GM19452 (cell line): ENCODE data around the gene KHDC1.
A peak's percentile ranks its signal among the peaks of the same experiment; 100 is the strongest.
"Not testable (repeated sequence)": the region's sequence is repeated elsewhere in the genome, so short reads cannot be mapped to it uniquely, and the experiment has no call there.

Experiments used
- ATAC-seq: cut with Tn5 transposase; IDR thresholded peaks from one replicate; pipeline ENCODE4 v1.9.1; 2021; ENCODE audit not compliant: unreplicated experiment

Gene KHDC1

DNA sequence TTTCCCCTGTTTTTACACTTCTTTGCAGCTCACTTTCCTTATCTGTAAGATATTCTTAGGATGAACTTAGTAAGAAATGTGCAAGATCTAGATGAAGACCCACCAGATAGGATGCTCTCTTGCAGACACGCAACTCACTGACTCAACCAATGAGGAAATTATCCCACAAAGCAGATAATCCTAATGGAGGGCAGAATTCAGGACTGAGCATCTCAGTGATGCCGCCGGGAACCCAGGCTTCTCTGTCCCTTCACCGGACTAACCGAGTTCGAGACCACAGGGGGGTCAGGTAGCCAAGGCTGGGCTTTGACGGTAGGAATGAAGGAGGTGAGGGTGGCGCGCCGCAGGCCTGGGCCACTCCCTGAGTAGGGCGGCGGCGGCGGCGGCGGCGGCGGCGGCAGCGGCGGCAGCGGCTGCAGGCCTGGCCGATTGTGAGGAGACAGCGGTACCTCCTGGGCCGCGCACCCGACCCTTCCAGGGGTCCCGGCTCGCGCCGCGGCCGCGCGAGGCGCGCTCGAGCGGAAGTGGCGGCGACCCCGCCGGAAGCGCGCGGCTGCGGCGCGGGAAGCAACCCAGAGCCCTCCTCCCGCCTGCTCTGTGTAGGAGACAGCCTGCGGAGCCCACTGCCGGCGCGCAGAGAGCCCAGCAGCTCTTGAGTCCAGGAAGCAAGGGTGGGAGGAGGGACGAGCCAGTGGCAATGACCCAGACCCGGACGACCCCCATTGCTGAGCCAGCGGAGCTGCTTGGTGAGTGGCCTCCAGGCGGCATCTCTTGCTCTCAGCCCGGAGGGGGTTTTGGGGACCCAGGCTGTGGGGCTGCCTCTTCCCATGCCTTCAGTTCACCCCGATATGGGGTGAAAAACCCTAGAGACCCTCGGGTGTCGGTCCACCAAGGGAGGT is at the start of gene KHDC1:
TSS of gene KHDC1 (minus strand) at position 526 of the 899 bp plus-strand sequence. CDS start 20,679 bp downstream, outside the sequence.
- ATAC-seq, result peak; percentile 95

DNA sequence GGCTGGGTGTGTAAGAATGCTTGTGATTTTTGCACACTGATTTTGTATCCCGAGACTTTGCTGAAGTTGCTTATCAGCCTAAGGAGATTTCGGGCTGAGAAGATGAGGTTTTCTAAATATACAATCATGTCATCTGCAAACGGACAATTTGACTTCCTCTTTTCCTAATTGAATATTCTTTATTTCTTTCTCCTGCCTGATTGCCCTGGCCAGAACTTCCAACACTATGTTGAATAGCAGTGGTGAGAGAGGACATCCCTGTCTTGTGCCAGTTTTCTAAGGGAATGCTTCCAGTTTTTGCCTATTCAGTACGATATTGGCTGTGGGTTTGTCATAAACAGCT is 47.5 kb upstream of the KHDC1 start:
- ATAC-seq, result not testable (repeated sequence)

- ATAC-seq, result peak; percentile 97
Observed at GRCh38 chr6:73309785-73310502, 46.9 kb upstream of the KHDC1 start.

GRCh38 chr6:73309535-73309784 is 46.5 kb upstream of the KHDC1 start:
- peak; percentile 43 for ATAC-seq

DNA sequence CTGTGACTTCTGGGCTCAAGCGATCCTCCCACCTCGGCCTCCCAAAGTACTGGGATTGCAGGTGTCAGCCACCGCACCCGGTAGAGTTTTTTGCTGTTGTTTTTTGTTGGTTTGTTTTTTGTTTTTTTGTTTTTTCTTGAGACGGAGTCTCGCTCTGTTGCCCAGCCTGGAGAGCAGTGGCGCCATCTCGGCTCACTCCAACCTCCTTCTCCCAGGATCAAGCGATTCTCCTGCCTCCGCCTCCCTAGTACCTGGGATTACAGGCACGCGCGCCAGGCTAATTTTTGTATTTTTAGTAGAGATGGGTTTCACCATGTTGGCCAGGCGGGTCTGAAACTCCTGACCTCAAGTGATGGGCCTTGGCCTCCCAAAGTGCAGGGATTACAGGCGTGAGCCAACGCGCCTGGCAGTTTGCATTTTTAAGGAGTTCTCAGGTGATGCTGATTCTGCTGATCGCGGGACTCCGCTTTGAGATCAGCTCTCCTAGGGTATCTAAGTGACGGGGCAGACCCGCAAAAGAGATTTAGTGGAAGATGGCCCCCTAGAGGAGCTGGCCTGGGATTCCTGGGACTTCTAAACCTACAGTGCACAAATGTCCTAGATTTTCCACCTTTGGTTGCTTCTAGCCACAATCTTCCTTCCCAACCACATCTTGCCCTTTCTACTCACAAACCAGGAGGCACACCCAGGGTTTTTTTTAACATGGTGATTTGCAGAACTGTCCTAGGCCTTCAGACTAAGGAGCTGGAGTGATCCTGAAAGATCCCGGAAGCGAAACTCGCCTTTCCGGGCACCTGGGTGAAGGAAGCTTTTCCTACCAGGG is 45.9 kb upstream of the KHDC1 start:
- peak; percentile 4 for ATAC-seq

DNA sequence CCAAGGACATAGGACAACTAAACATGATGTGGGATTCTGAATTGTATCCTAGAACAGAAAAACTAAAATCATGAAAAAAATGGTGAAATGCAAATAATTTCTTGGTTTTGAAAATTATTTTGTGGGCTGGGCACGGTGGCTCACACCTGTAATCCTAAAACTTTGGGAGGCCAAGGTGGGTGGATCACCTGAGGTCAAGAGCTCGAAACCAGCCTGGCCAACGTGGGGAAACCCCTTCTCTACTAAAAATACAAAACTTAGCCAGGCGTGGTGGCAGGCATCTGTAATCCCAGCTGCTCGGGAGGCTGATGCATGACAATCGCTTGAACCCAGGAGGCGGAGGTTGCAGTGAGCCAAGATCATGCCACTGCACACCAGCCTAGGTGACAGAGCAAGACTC is 40.8 kb upstream of the KHDC1 start:
- not testable (repeated sequence) for ATAC-seq

- no peak for ATAC-seq
Observed at GRCh38 chr6:73302339-73302738, 39.3 kb upstream of the KHDC1 start.

DNA sequence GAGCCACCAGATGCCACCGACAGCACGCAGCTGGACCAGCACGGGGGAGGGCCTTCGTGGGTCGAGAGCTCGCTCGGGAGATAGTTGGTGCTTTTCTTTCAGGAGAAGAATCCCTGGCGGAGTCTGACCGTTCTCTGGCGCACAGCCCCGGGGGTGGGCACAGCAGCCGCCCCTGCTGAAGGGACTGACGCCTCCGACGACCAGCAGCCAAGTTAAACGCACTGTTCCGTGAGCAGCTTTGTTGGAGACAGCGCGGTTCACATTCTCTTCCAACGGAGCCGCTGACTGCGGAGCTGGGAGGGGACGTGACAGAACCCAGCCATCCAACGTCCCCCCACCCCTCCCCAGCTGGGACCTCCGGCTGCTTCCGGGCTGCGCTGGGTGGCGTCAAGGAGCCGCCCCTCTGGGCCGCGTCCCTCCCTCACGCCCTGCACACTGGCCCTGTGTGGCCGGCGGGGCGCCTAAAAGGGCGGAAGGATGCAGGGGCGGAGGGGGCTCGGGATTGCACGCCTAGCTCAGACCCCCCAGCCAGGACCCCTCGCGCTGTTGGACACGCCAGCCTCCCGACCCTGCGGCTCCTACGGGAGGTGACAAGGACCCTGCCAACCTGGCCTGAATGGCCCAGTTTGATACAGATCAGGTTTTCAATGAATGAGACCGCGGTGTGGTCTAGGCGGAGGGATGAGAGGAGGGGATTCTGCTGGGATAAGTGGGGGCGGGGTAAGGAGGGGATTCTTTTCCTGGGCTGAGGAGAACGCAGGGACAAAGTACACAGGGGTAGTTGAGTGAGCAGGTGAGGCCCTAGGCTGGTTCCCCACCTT is 36.4 kb upstream of the KHDC1 start:
- no peak for ATAC-seq

- ATAC-seq, result no peak
Observed at GRCh38 chr6:73293331-73293730, 30.3 kb upstream of the KHDC1 start.

DNA sequence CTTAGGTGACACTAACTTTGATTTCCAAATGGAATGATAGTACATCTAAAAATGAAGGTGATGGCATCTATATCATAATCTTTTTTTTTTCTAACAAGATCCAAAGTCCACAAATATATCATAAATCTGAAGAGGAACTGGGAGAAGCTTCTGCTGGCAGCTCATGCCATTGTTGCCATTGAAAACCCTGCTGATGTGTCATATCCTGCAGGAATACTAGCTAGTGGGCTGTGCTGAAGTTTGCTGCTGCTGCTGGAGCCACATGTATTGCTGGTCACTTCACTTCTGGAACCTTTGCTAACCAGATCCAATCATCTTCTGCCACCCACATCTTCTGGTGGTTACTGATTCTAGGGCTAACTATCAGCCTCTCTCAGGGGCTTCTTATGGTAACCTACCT is 27.4 kb upstream of the KHDC1 start:
- no peak for ATAC-seq

GRCh38 chr6:73286752-73287151 is 23.8 kb upstream of the KHDC1 start:
- ATAC-seq, result no peak

DNA sequence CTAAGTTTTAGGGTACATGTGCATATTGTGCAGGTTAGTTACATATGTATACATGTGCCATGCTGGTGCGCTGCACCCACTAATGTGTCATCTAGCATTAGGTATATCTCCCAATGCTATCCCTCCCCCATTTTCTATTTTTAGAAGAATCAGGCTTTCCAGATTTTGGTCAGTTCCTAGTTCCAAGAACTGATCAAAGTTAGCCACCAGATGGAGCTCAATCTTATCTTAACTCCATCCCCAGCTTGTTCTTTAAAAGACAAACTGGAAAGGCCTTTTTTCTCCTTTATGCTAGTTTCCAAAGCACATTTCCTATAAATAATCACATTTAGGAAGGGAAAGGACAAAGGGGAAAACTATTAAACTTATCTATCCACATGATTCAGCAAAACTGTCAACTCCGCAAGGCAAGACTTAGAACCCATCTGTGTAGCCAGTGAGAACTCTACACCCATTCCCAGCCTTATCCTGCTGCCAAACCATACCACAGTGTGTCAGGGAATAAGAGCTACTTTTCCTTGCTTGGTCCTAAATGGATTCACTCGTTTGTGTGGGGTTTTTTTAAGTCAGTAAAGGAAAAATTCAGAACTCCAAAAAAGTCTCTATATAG is 22.8 kb upstream of the KHDC1 start:
- no peak for ATAC-seq

DNA sequence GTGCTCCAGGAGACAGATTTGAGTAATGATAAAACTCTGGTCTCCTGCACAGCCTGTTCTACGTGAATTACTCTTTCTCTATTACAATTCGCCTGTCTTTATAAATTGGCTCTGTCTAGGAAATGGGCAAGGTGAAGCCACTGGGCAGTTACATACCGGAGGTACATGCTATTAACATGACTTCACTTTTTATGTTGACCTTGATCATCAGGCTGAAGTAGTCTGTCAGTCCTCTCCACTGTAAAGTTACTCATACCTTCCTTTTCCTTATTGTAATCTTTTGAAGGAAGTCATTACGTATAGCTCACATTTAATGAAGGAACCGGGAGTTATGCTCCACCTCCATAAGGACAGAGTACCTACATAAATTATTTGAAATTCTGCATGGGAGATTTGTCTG is 19.9 kb upstream of the KHDC1 start:
- ATAC-seq, result no peak

- ATAC-seq, result not testable (repeated sequence)
Observed at GRCh38 chr6:73281684-73282083, 18.7 kb upstream of the KHDC1 start.

GRCh38 chr6:73269296-73269695 is 6.3 kb upstream of the KHDC1 start:
- not testable (repeated sequence) for ATAC-seq

GRCh38 chr6:73268896-73269295 is 5.9 kb upstream of the KHDC1 start:
- ATAC-seq, result not testable (repeated sequence)

DNA sequence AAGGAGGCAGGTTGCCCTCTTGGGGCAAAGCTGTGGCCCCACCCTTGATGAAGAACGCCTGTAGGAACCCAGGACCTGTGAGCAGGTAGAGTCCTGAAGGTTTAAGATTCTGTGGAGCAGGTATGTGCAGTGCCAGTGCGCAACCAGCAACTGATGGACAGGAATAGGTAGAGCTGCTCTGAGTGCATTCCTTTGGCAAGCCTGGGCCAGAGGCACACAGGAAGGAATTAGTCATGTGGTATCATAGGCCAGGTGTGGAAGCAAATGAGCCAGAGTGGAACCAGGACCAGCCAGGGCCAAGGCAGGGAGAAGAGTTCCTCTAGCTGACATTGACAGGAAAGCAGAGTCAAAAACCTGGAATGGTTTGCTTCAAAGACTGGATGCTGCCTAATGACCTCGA is 1.4 kb upstream of the KHDC1 start:
- no peak for ATAC-seq

GRCh38 chr6:73263570-73263909 is 544 bp upstream of the KHDC1 start:
- ATAC-seq, result peak; percentile 2

DNA sequence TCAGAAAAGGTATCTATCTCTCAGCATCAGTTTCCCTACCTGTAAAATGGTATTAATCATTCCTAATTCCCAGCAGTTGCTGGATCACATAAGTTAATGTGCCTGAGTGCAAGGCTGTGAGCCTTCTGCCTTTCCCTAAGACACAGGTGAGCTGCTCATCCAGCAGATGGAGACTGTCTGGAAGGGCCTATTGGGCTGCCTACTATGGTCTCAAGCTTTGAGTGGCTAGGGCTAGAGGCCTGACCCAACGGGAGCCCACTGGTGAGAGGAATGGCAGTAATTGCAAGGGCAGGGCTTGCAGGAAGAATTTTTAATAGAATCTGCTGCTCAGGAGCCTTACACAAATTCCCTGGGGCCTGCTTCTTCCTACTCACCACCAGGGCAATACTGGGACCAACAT is 4.3 kb downstream of the KHDC1 start:
- no peak for ATAC-seq

GRCh38 chr6:73254323-73254722 is 8.7 kb downstream of the KHDC1 start:
- not testable (repeated sequence) for ATAC-seq
